Lung (tissue), 12 donors: Measurements from ENCODE around the gene CCDC167. TPM values are rescaled to one million over a fixed set of nuclear protein-coding genes. Genes with fewer than 3 reads are reported as not detected.

Experiments
- ATAC-seq: fragments of 200-7000 bp; cut with Tn5 transposase; one replicate; pipeline ENCODE4 v1.9.1; 2020; ENCODE audit warnings: moderate number of reproducible peaks; ENCODE audit not compliant: insufficient read depth, low FRiP score
- DNase-seq, 3 donors: peaks; one replicate each; pipeline ENCODE4 v3.0.0-alpha.2; 2013 to 2017
- H3K27ac ChIP-seq, 2 donors: one replicate each; pipeline ENCODE4 v1.5.1; 2013; ENCODE audit warnings: mild to moderate bottlenecking in 2 of 2, moderate library complexity in 2 of 2, control low read depth in 1 of 2, inconsistent platforms in 1 of 2, low read depth in 1 of 2, low read length in 1 of 2
- H3K27me3 ChIP-seq, 3 donors: one replicate each; pipeline ENCODE4 v1.5.1; 2013; ENCODE audit warnings: low read length in 2 of 3; ENCODE audit not compliant: control insufficient read depth in 3 of 3, insufficient read depth in 3 of 3
- H3K36me3 ChIP-seq, 4 donors: one replicate each; pipeline ENCODE4 v1.5.1; 2013; ENCODE audit warnings: low read length in 4 of 4, mild to moderate bottlenecking in 1 of 4, moderate library complexity in 1 of 4; ENCODE audit not compliant: control insufficient read depth in 4 of 4, insufficient read depth in 4 of 4
- H3K4me1 ChIP-seq, 5 donors: one replicate each; pipeline ENCODE4 v1.5.1; 2013; ENCODE audit warnings: low read length in 5 of 5, mild to moderate bottlenecking in 2 of 5, moderate library complexity in 1 of 5; ENCODE audit not compliant: control insufficient read depth in 5 of 5, insufficient read depth in 5 of 5
- H3K4me3 ChIP-seq: one replicate; pipeline ENCODE4 v1.5.1; 2013; ENCODE audit warnings: mild to moderate bottlenecking, control low read depth, moderate library complexity
- H3K9ac ChIP-seq, 2 donors: one replicate each; pipeline ENCODE4 v1.5.1; 2013; ENCODE audit warnings: low read length in 2 of 2, control low read depth in 1 of 2; ENCODE audit not compliant: insufficient read depth in 1 of 2
- H3K9me3 ChIP-seq, 4 donors: one replicate each; pipeline ENCODE4 v1.5.1; 2013; ENCODE audit warnings: low read length in 3 of 4, mild to moderate bottlenecking in 1 of 4, moderate library complexity in 1 of 4; ENCODE audit not compliant: control insufficient read depth in 4 of 4, insufficient read depth in 3 of 4
- WGBS, 2 donors: extraction: QIAGEN DNeasy Blood & Tissue Kit; methylation state at CpG; one replicate each; pipeline ENCODE4 v1.1.7; 2013; 5-methylcytosine and 5-hydroxymethylcytosine counted together
- polyA plus RNA-seq, 2 donors: library from polyadenylated mRNA; stranded (reverse); fragments of 200-250 nt; gene quantifications; one replicate each; pipeline ENCODE4 v1.2.1, GENCODE V29; 2013
- total RNA-seq, 2 donors: library from RNA; depleted of rRNA in 1 of 2; stranded (reverse); fragments of >200 nt in 1 of 2; gene quantifications; one replicate each; pipeline ENCODE4 v1.2.1, GENCODE V29; 2014 to 2021
- TF ChIP-seq, protein P1 (sequence below): IDR thresholded peaks from 2 replicates; pipeline ENCODE4 v1.5.1; 2012; ENCODE audit warnings: mild to moderate bottlenecking; ENCODE audit errors: control extremely low read depth, extremely low read depth
- donor health status: control.
- donor health status: control.
- donor health status: Bipolar disorder and iron deficiency.
- donor health status: healthy.
- donor health status: DM: yes; HTN: yes; CAD: no.

Gene CCDC167
- total and polyA plus RNA-seq, 4 donors: 13.4 to 54.6 (median 23.1) TPM

DNA sequence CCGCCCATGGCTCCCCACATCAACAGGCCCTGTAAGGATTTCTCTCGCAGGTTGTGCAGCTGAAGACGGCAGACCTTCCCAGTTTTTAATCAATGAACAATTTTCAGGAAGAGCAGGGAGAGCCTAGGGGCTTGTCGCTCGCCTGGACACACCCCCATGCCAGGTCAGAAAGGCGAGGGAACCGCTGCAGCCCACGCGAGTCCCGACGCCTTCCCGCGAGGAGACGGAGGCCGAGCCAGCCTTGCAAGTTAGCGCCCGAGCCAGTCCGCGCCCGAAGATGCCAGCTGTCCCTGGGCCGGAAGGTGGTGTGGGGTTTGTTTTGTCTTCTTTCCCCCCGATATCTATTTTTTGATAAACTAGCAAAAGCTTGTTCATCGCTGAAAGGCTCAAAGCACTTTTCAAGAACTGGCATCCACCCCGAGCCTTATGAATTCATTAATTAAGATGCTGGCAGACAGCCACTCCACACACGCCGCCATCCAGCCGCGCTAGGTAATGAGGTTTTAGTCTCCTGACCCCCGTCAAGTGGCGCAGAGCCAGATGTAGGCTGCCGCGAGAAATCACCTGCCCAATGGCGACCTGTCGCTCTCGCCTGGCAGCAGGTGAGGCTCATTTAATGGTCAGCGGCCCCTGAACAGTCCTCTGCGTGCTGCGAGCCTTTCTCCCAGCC lies 6.6 kb downstream of the CCDC167 start:
- no peak for ATAC-seq

DNA sequence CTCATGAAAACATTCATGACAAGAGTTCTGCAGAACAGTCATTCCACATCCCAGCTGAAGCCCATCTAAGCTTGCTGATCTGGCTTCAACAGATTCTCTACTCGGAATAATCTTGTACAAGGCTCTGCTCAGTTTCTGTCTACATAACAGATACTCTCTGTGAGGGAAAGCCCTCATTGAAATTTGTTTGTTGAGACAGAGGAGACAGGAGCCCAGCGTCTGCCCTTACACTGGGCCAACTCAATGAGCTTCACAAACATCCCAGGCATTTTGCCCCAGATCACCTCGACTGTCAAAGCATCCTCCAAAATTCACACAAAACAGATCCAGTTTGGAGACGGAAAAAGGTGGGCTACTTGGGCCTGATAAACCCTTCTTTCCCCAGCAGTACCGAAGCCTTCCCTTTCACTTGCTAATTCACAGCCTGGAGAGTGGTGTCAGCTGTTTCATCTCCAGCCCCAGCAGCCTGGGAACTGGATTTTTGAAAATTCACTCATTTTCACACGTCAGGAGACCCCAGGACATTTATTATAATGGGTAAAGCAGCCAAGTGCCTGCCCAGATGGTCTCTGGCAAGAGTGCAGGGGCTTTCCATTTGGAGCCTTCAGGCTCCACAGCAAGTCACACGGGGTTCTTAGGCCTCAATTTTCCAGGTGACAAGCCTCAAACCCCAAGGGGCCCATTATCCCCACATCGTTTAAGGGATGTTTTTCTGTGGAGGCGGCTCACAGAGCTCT lies 7.3 kb downstream of the CCDC167 start:
- DNase-seq: no peak
- no peak for ATAC-seq
- no peak overlapping the region for H3K4me3 ChIP-seq
- 72 to 78% methylated on average over 9 of the region's 9 CpGs for WGBS, 2 donors
- peaks cover 0 to 24% (median 2%) of the 10 kb centered on the region in 5 donors for H3K4me1 ChIP-seq
- no peak overlapping the region for H3K9ac ChIP-seq
- H3K9me3 ChIP-seq: no peaks in the 10 kb centered on the region
- no peaks in the 10 kb centered on the region for H3K27me3 ChIP-seq
- H3K36me3 ChIP-seq: peaks cover 0 to 6% (median 0%) of the 10 kb centered on the region in 4 donors
- TF ChIP-seq, protein P1, sequence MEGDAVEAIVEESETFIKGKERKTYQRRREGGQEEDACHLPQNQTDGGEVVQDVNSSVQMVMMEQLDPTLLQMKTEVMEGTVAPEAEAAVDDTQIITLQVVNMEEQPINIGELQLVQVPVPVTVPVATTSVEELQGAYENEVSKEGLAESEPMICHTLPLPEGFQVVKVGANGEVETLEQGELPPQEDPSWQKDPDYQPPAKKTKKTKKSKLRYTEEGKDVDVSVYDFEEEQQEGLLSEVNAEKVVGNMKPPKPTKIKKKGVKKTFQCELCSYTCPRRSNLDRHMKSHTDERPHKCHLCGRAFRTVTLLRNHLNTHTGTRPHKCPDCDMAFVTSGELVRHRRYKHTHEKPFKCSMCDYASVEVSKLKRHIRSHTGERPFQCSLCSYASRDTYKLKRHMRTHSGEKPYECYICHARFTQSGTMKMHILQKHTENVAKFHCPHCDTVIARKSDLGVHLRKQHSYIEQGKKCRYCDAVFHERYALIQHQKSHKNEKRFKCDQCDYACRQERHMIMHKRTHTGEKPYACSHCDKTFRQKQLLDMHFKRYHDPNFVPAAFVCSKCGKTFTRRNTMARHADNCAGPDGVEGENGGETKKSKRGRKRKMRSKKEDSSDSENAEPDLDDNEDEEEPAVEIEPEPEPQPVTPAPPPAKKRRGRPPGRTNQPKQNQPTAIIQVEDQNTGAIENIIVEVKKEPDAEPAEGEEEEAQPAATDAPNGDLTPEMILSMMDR: no peak
- no peak overlapping the region for H3K27ac ChIP-seq

More for the DNA sequence above, 6.6 kb downstream of the CCDC167 start:
- DNase-seq: no peak
- H3K27ac ChIP-seq: no peak overlapping the region
- TF ChIP-seq, protein P1: no peak
- H3K36me3 ChIP-seq: peaks cover 0 to 4% (median 0%) of the 10 kb centered on the region in 4 donors
- no peaks in the 10 kb centered on the region for H3K27me3 ChIP-seq
- H3K4me3 ChIP-seq: no peak overlapping the region
- peaks cover 0 to 24% (median 2%) of the 10 kb centered on the region in 5 donors for H3K4me1 ChIP-seq
- H3K9ac ChIP-seq: no peak overlapping the region
- WGBS, 2 donors: 89 to 92% methylated on average over 38 of the region's 38 CpGs
- H3K9me3 ChIP-seq: no peaks in the 10 kb centered on the region

DNA sequence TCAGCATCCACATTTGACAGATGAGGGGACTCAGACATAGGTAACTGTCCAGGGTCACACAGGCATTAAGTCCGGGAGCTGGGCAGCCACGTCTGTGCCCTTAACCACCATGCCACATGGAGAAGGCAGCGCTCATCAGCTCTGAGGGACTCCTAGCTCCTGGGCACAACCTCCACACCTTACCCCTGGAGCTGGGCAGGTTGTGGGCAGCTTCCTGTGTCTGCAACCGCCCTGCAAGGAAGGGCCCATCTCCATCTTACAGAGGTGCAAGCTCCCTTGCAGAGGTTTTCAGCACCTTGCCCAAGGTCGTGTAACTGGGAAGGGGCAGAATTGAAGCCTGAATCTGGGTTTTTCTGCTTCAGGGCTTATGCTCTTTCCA lies 7.9 kb downstream of the CCDC167 start:
- ATAC-seq: no peak
- WGBS, 2 donors: 77 to 88% methylated on average over 5 of the region's 5 CpGs

More for the DNA sequence above, 7.9 kb downstream of the CCDC167 start:
- Histone ChIP-seq H3K9ac (no peak overlapping the region), H3K36me3 (peaks cover 0 to 6% (median 0%) of the 10 kb centered on the region in 4 donors), H3K4me1 (peaks cover 0 to 24% (median 3%) of the 10 kb centered on the region in 5 donors), H3K4me3 (no peak overlapping the region), H3K27ac (no peak overlapping the region), H3K9me3 (no peaks in the 10 kb centered on the region), H3K27me3 (no peaks in the 10 kb centered on the region)
- TF ChIP-seq, protein P1: no peak
- no peak for DNase-seq
